Natural killer cell (primary cell): ENCODE measurements around the gene CTIF. TPM values are rescaled to one million over a fixed set of nuclear protein-coding genes. Genes with fewer than 3 reads are reported as not detected.

Experiments
- ATAC-seq, 3 donors: fragments of 150-1000 bp in 2 of 3; fragments of 200-7000 bp in 1 of 3; cut with Tn5 transposase; 1 replicate in 1 of 3; 2 replicates in 2 of 3; pipeline ENCODE4 v1.10.0; 2021; ENCODE audit warnings: mild to moderate bottlenecking in 2 of 3, moderate library complexity in 2 of 3
- DNase-seq, 2 donors: peaks; one replicate each; pipeline versions ENCODE4 v3.0.0 to v3.0.0-alpha.2; 2013 to 2021; ENCODE audit warnings: mixed read lengths in 1 of 2
- H3K27ac ChIP-seq: one replicate; pipeline ENCODE4 v1.5.1; 2013; ENCODE audit warnings: mild to moderate bottlenecking, low read length
- H3K27me3 ChIP-seq: one replicate; pipeline ENCODE4 v1.6.1; 2013; ENCODE audit warnings: low read length; ENCODE audit not compliant: control insufficient read depth, insufficient read depth
- H3K36me3 ChIP-seq: one replicate; pipeline ENCODE4 v1.6.1; 2013; ENCODE audit warnings: low read length; ENCODE audit not compliant: control insufficient read depth, insufficient read depth
- H3K4me1 ChIP-seq: one replicate; pipeline ENCODE4 v1.6.1; 2013; ENCODE audit warnings: low read length; ENCODE audit not compliant: control insufficient read depth, insufficient read depth
- H3K4me3 ChIP-seq: one replicate; pipeline ENCODE4 v1.5.1; 2013; ENCODE audit warnings: low read length
- H3K9me3 ChIP-seq: one replicate; pipeline ENCODE4 v1.6.1; 2013; ENCODE audit warnings: low read length; ENCODE audit not compliant: control insufficient read depth, insufficient read depth
- H3K27ac Mint-ChIP-seq, 2 donors: one replicate each; pipeline ENCODE4 v1.8.0; 2022; ENCODE audit warnings: mild to moderate bottlenecking in 2 of 2, mixed read lengths in 2 of 2, moderate library complexity in 1 of 2
- H3K27me3 Mint-ChIP-seq, 2 donors: one replicate each; pipeline ENCODE4 v1.8.0; 2022; ENCODE audit warnings: low read depth in 2 of 2, mixed read lengths in 2 of 2
- H3K36me3 Mint-ChIP-seq: one replicate; pipeline ENCODE4 v1.8.0; 2022; ENCODE audit warnings: mixed read lengths
- H3K4me1 Mint-ChIP-seq, 2 donors: one replicate each; pipeline ENCODE4 v1.8.0; 2022; ENCODE audit warnings: mixed read lengths in 2 of 2
- H3K4me3 Mint-ChIP-seq: one replicate; pipeline ENCODE4 v1.8.0; 2022; ENCODE audit warnings: mild to moderate bottlenecking, moderate library complexity, mixed read lengths
- H3K9me3 Mint-ChIP-seq, 2 donors: one replicate each; pipeline ENCODE4 v1.8.0; 2022; ENCODE audit warnings: mixed read lengths in 2 of 2
- CTCF ChIP-seq: fragments of 200-600 bp; IDR thresholded peaks from one replicate; pipeline ENCODE4 v1.8.0; 2022; ENCODE audit warnings: antibody characterized with exemption
- WGBS: methylation state at CpG from one replicate; pipeline ENCODE4 v1.1.7; 2013; ENCODE audit warnings: missing lambda C conversion rate; ENCODE audit not compliant: insufficient coverage; 5-methylcytosine and 5-hydroxymethylcytosine counted together
- intact Hi-C: fragments of 100-400 bp; cut with micrococcal nuclease; formaldehyde crosslinking; loops from one replicate; pipeline ENCODE4 v1.14.2; 2022
- total RNA-seq, 4 donors: library from RNA; stranded (reverse); fragments of 120-200 nt in 1 of 4; gene quantifications; one replicate each; pipeline versions ENCODE4 v1.2.3 to v1.2.4, GENCODE V29; 2013 to 2022

The CTIF gene
- total RNA-seq, 3 donors from 2014 or later (not counting 1 experiment from before 2014, with no cell fraction given) = 6.9 to 10.2 (median 8.2) TPM

DNA sequence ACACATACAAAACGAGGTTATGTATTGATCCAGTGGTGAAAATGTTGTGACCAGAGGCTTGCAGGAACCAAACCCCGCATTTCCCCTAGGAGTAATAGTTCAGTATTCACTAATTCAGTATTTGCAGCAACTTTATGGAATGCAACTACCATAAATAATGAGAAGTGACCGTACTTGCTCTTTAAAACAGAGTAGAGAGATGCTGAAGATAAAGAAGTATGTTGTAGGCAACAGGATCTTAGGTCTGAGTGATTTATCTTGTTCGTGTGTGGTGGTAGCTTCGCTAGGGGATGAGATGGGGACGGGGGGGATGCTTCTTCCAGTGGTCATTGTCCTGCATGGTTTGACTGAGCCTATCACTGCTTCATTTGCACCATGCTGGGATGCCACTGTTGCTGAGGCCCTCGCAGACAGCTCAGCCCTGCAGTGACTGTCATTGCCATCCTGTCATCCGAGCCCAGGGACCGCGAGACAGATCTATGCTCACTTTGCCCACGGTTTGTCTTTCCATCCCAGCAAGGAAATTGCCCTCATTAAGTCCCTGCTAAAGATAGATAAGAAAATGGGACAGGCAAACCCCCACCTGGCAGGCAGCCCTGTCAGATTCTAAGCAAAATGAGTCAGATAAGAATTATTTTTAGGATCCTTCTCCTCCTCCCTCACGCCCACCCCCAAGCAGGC, 181.3 kb downstream of the CTIF start:
- no peak for TF ChIP-seq CTCF
- Mint-ChIP-seq H3K27ac (no peak overlapping the region), H3K27me3 (no peaks in the 10 kb centered on the region), H3K9me3 (no peaks in the 10 kb centered on the region), H3K4me1 (peaks cover 7 to 13% of the 10 kb centered on the region in 2 donors), H3K4me3 (no peak overlapping the region), H3K36me3 (no peaks in the 10 kb centered on the region)
- DNase-seq = no peak
- ATAC-seq = no peak
- intact Hi-C loops = no loop called here
- Histone ChIP-seq H3K27ac (no peak overlapping the region), H3K4me1 (peaks cover 16% of the 10 kb centered on the region), H3K4me3 (no peak overlapping the region), H3K9me3 (no peaks in the 10 kb centered on the region), H3K27me3 (no peaks in the 10 kb centered on the region), H3K36me3 (no peaks in the 10 kb centered on the region)
- WGBS = 74% methylated on average over 12 of the region's 12 CpGs

DNA sequence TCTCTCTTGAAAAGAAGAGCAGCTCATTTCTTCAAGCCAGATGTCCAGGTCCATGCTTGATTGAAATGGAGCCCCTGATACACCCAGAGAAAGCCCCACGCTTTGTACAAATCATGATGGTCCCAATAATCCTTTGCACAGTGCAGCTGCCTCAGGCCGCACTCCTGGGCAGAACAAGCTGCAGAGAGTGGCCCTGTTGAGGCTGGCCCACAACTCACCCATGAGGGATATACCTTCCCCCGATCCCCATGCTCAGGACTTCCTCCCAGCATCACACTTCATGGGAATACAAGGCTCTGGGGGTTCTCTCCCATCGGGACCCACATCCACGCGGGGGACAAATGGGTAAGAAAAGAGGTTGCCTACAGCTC, 181.8 kb downstream of the CTIF start:
- 90% methylated on average over 6 of the region's 6 CpGs for WGBS
- H3K4me1 ChIP-seq = peaks cover 11% of the 10 kb centered on the region
- no peaks in the 10 kb centered on the region for H3K36me3 ChIP-seq
- no peaks in the 10 kb centered on the region for H3K9me3 ChIP-seq
- H3K9me3 Mint-ChIP-seq = no peaks in the 10 kb centered on the region
- no peak for TF ChIP-seq CTCF
- H3K27ac ChIP-seq = no peak overlapping the region
- H3K27me3 ChIP-seq = no peaks in the 10 kb centered on the region
- H3K27ac Mint-ChIP-seq = no peak overlapping the region
- no peak overlapping the region for H3K4me3 ChIP-seq
- intact Hi-C loops = no loop called here
- DNase-seq (no peak), ATAC-seq (no peak)
- H3K27me3 Mint-ChIP-seq = no peaks in the 10 kb centered on the region
- no peaks in the 10 kb centered on the region for H3K36me3 Mint-ChIP-seq
- H3K4me1 Mint-ChIP-seq = peaks cover 3 to 10% of the 10 kb centered on the region in 2 donors
- H3K4me3 Mint-ChIP-seq = no peak overlapping the region

DNA sequence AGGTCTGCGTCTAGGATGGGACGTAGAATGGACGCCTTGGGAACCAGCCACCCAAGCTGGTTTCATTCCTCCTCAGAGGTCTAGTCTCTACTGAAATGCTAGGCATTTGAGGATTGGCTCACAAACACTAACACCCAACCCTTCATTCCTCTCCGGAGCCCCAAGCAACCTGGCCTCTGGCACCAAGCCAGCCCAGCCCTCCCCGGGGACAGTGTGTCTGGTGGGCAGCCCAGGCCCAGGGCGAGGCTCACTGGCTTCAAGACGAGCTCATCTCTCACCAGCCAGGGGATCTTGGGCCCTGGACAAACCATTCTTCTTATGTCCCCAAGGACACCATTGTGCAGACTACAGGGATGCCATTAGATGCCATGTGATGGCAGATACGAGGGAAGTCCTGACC, 182.5 kb downstream of the CTIF start:
- Histone ChIP-seq H3K4me3 (no peak overlapping the region), H3K27ac (no peak overlapping the region), H3K27me3 (no peaks in the 10 kb centered on the region), H3K9me3 (no peaks in the 10 kb centered on the region), H3K36me3 (no peaks in the 10 kb centered on the region), H3K4me1 (peaks cover 5% of the 10 kb centered on the region)
- no peak for DNase-seq
- peaks cover 0 to 7% of the 10 kb centered on the region in 2 donors for H3K4me1 Mint-ChIP-seq
- WGBS = 75% methylated on average over 8 of the region's 8 CpGs
- H3K36me3 Mint-ChIP-seq = no peaks in the 10 kb centered on the region
- no peaks in the 10 kb centered on the region for H3K27me3 Mint-ChIP-seq
- H3K4me3 Mint-ChIP-seq = no peak overlapping the region
- TF ChIP-seq CTCF = no peak
- intact Hi-C loops = no loop called here
- ATAC-seq = no peak
- H3K9me3 Mint-ChIP-seq = no peaks in the 10 kb centered on the region
- H3K27ac Mint-ChIP-seq = no peak overlapping the region

DNA sequence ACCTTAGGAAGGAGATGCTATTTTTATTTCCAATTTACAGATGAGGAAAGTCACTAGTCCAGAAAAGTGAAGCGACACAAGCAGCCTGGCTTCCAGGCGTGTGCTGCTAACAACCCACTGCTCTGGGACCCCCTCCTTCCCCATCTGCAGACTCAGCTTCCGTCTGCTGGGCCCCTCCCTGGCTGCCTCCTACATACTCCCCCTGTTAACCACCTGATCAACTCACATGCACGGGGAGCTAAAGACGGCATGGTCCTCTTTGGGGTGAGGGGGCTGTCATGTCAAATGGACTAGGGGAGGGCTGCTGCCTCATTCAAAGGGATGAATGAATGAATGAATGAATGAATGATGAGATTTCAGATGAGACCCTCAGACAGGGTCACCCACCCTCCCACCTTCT, 184.2 kb downstream of the CTIF start:
- H3K9me3 ChIP-seq = no peaks in the 10 kb centered on the region
- Mint-ChIP-seq H3K4me3 (no peak overlapping the region), H3K27ac (no peak overlapping the region), H3K36me3 (no peaks in the 10 kb centered on the region), H3K4me1 (peaks cover 0 to 12% of the 10 kb centered on the region in 2 donors), H3K27me3 (no peaks in the 10 kb centered on the region), H3K9me3 (no peaks in the 10 kb centered on the region)
- intact Hi-C loops = no loop called here
- ATAC-seq (no peak), DNase-seq (no peak)
- H3K4me3 ChIP-seq = no peak overlapping the region
- no peaks in the 10 kb centered on the region for H3K36me3 ChIP-seq
- 95% methylated on average over 5 of the region's 5 CpGs for WGBS
- no peak overlapping the region for H3K27ac ChIP-seq
- no peaks in the 10 kb centered on the region for H3K27me3 ChIP-seq
- no peaks in the 10 kb centered on the region for H3K4me1 ChIP-seq
- TF ChIP-seq CTCF = no peak
